Measurements from ENCODE around the gene ANP32E. TPM values are rescaled to one million over a fixed set of nuclear protein-coding genes. Genes with fewer than 3 reads are reported as not detected.

The ANP32E gene
- 30.2 and 62.3 TPM in 2 replicates for total RNA-seq

DNA sequence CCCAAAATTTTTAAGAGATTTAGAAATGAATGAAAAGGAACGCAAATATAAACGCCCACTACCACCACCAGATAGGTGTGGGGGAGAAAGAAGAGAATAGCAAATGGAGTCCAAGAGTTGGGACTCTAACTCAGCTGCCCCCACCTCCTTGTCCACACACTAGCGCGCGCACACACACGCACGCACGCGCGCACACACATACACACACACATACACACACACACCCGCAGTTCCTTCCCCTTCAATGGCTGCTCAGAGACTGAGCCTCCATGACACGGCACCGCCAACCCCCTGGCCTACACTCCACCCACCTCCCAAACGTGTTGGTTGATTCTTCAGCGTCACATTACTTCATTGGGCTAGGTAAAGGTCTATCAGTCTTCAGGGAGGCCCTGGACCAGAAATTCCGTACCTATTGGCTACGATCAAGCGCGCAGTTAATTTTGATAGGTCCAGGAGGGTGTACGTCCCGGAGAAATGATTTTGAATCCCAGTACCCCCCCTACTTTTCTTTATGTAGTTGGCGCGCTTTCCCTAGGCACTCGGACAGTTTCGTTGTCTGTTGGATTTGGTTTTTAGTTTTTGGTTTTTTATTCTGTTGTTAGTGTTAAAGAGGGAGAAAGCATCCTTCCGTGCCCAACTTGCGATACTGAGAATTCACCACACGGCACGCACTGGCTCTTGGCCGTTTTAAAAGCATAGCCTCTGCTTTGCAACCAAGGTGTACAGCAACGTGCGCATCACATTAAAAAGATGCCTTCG is at the start of gene ANP32E:
Gene ANP32E (minus strand): TSS at position 261 of the 762 bp plus-strand sequence. CDS start 326 bp downstream, outside the sequence.

DNA sequence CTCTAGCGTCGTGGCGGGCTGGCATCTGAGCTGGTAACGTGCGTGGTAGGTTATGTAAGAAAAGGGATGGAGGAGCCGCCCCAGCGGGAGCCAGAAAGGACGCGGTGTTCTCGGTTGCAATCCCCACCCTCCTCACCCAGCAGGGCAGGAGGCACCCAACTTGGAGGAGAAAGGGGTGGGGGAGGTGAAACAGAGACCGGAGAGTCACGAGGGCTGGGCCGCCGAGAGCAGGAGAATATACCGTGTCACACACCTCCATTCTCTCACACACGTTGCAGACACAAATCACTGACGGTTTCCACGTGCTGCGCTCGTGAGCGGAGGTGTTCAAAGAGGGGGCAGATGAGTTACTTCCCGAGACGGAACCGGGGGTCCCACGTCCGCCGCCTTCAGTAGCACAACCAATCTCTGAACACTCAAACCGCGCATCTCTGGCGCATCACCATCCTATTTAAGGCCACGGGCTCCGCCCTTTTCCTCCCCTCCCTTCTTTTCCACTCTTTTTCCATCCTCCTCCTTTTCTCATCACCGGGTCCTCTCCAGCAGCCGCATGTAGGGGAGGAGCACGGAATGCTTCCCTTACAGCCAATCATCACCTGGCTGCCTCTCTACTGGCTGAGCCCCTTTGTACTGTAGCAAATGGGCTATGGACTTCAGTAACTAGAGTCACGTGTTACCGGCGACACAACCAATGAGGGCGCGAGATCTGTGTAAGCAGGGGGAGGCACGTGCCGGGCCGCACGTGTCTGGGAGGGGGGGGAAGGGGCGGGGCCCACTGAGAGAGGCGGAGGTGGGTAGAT is 46.0 kb upstream of the ANP32E start, which contains the start of gene CIART:
Gene CIART (plus strand): TSS at position 797 of the 800 bp plus-strand sequence. CDS start 714 bp downstream, outside the sequence.

DNA sequence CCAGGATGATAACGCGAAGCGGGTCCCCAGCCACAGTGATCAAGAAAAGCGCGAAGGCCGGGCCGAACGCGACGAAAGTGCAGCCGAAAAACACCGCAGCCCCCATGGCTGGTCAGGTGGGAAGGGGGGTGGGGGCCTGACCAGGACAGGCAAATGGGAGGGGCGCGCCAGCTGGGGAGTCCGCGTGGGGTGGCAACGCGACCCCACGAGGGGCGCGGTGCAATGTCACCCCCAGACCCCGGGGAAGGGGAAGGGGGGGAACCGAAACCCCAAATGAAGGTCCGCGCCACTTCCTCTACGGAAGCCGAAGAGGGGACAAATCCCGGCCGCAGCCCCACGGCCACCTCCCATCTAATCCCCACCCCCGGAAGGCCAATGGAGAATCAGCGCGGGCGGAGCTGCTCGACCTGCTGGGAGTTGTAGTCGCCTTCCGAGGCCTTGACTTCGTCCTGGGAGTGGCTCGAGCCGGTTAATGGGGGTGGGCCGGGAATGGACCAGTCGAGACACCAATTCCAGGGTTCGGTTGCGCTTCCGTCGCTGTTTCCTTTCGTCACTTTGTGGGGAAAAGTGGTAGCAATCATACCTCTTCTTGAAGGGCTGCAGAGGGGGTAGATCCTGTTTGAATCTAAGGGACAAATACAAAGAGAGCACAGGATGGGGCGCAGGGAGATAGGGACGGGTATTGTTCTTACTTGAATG is 32.9 kb upstream of the ANP32E start, which contains the start of gene APH1A:
Gene APH1A (minus strand): TSS at position 312 of the 699 bp plus-strand sequence. CDS start 206 bp downstream, at position 106.

DNA sequence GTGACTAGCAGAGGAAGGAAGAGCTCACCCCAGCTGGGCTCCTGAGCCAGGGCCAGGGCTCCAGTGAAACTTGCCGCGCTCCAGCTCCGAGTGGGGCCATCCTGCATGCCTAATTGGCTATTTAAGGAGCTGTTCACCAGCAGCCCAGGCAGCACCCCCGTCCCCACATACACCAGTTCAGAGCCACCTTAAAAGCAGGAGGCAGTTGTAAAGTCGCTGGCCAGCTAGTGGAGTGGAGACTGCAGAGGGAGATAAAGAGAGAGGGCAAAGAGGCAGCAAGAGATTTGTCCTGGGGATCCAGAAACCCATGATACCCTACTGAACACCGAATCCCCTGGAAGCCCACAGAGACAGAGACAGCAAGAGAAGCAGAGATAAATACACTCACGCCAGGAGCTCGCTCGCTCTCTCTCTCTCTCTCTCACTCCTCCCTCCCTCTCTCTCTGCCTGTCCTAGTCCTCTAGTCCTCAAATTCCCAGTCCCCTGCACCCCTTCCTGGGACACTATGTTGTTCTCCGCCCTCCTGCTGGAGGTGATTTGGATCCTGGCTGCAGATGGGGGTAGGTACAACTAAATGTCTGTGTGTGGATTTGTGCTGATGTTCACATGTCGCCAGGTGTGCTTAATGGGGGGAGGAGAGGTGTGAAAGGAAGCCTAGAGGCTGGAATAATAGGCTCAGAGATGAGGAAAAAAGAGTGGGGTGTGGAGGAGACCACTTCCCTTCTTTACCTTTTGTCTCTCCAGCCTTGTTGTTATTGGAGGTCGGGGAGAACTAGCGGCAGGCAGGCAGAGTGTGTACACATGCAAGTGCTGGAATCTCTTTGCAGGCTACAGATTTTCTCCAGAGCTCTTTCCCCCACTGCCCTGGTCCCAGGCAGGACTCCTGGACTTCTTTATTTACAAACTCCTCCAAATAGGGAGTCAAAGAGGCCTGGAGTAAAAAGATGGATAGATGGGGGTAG is 22.0 kb upstream of the ANP32E start, which contains the start of gene CA14:
Gene CA14 (plus strand): TSS at position 151 of the 962 bp plus-strand sequence. CDS start 355 bp downstream, at position 506.

Other genes starting within 250 kb of the ANP32E start
- 14.9 and 15.3 TPM in 2 replicates for gene OTUD7B, start 225.4 kb downstream of the ANP32E start, total RNA-seq
- 33.2 and 42.8 TPM in 2 replicates for gene VPS45, start 168.3 kb downstream of the ANP32E start, total RNA-seq
- 24.9 and 45.4 TPM in 2 replicates for gene PLEKHO1, start 86.2 kb downstream of the ANP32E start, total RNA-seq
- gene CA14, start 21.7 kb upstream of the ANP32E start, total RNA-seq: not detected in 2 replicates
- gene APH1A, start 32.9 kb upstream of the ANP32E start, total RNA-seq: 88.6 and 89.9 TPM in 2 replicates
- gene C1orf54, start 36.7 kb upstream of the ANP32E start, total RNA-seq: 39.7 and 98.1 TPM in 2 replicates
- gene CIART, start 46.4 kb upstream of the ANP32E start, total RNA-seq: 4.8 and 5.9 TPM in 2 replicates
- gene MRPS21, start 57.7 kb upstream of the ANP32E start, total RNA-seq: 42.0 and 47.2 TPM in 2 replicates
- gene PRPF3, start 85.4 kb upstream of the ANP32E start, total RNA-seq: 37.2 and 45.6 TPM in 2 replicates
- 5.0 and 6.5 TPM in 2 replicates for gene RPRD2, start 128.0 kb upstream of the ANP32E start, total RNA-seq